Limb (tissue), 2 donors: ENCODE results near the gene SETBP1.

Experiments used
- DNase-seq, 2 donors: peaks; one replicate each; pipeline ENCODE4 v3.0.0-alpha.2; 2016; ENCODE audit errors: extremely low spot score in 2 of 2

Gene SETBP1

DNA sequence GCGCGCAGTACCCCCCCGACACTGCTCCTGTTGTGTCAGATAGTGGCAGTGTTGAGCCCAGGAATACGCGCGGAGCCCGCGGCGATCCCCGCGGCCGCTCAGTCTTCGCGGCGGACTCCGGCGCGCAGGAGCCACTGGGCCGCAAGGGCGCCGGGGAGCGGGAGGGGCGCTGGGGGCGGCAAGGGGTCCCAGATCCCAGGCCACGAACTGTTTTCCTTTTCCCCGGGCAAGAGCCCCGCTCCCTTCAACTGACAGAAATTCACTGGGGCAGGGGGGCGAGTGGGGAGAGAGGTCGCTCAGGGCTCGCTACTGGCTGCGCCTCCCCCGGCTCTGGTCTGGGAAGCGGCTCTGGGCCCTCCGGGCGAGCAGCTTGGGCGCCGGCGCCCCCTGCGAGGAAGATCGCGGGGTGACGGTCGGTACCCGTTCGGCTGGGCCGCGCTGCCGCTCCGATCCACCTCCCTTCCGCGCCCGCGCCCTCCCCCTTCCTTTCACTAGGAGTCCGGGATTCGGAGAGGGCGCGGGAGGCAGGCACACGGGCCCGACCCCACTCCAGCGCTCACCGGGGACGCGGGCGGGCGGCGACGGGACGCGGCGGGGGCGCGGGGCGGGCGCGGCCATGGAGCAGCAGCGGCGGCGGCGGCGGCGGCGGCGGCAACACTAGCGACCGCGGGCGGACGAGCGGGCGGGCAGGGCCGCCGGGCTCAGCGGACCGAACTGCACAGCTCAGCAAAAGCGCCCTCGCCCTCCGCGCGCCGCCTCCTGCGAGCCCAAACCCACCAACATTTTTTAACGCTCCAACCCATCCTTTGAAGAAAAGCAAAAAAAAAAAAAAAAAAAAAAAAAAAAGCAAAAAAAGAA is 1.4 kb upstream of the SETBP1 start:
- DNase-seq = peak; percentile 89 to 92

DNA sequence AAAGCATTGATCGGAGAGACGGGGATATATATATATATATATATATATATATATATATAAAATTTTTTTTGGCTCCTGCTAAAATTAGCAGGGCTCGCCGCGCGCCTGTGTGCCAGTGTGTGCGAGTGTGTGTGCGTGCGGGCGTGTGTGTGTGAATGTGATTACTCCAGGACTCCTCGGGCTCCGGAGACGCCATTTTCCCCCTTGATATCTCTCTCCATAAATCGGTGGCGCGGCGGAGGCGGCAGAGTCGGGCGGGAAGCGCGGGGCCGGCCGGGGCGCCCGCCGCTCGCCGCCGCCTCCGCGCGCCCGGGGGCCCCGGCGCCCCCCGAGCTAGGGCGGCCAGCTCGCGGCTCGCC is 795 bp upstream of the SETBP1 start:
- DNase-seq = peak; percentile 51 to 83

DNA sequence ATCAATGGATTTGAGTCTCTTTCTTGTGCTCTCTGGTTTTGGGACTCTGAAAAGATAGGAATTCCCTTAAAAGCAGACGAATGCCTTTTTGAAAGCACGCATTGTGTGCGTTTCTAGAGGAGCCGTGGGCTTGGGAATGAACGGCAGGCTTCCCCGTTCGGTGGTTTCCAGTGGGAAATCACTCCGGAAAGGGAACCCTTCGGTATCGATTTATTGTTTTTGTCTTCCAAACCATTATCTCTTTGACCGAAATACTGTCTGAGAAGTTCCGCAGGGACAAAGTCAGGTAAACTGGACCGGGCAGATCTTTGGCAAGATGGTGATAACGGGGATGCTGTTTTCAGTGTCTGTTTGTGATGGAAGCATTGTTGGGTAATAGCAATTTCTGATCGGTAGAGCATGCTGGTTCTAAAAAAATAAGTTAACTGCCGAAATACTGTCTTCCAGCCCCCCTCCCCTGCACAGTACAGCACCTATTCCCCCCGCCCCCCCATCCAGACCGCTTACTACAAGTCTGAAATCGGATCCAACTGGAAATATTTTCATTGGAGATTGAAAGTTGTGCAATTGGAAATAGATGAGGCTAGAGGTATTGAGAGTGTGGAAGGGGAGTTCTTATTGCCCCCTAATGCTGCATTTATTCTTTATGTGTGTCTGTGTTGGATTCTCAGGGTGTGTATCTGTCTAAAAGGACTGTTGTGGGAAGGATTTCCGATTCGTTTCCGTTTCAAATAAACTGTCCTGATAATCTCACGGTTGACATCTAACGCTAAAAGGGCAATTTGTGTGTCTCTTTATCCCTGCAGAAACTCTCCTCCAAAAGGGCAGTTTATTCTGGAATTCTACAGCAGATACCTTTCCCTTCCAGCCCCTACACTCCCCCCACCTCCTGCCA is 635 bp downstream of the SETBP1 start:
- peak in 1 of 2 donors; percentile 57 for DNase-seq

DNA sequence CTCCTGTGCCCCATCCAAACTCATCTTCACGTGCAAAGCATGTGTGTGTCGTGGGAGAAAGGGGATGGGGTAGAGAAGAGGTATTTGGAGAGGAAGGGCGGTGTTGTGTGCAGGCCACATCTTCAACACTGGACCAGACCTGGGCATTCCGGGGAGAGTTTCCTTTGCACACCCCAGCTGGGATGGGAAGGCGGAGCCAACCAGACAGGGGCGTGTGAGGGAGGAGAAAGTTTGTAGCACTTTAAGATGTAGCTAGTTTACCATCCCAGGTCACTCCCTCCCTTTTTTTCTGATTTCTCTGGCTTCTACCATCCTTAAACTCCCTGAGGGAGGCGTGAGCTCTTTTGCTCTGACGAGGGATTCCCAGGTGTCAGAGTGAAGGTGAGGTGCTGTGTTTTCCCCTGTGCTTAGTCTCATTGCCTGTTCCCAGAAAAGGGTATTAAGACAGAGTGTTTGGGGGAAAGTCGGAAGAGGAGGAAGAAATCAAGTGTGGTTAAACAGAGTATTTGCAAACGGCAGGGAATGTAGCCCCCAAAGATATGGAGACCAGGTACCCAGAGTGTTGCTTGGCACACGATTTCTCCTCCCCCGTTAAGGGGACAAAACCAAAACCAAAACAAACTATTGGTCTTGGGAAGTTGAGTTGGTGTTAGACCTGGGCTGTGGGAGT is 1.6 kb downstream of the SETBP1 start:
- DNase-seq = peak; percentile 49 to 63

DNA sequence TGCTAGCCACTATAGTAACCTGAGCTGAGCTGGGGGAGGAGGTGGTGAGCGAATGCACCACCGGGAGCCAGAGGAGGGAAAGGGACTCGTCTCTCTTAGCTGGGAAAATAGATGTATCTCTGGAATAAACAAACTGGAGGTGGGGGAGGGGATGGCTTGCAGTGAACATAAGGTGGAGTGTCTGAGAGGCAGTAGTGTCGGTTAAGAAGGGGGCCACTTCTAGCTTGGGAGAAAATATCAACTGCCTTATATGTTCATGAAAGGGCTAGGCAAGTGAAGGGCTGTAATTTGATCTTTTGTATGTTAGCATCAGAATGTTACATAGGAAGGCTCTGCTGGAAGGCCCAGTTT is 2.2 kb downstream of the SETBP1 start:
- peak; percentile 30 to 55 for DNase-seq

DNA sequence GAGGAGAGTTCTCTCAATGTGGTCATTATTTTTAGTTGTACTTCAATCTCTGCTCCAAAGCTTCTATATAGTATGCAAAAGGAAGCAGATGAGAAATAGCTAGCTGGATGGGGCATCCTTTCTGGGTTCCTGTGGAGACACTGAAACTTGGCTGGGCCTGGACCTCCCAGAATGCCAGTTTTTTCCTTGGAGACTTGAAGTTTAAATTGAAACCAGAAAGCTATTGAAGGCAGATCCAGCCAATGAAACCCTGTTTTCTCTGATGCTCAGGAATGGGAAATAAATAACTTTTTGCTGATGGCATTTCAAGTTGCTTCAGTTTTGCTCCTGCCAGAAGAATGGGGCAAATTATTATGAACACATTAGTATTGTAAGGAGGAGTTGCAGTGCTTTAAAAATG is 2.9 kb downstream of the SETBP1 start:
- DNase-seq = no peak

DNA sequence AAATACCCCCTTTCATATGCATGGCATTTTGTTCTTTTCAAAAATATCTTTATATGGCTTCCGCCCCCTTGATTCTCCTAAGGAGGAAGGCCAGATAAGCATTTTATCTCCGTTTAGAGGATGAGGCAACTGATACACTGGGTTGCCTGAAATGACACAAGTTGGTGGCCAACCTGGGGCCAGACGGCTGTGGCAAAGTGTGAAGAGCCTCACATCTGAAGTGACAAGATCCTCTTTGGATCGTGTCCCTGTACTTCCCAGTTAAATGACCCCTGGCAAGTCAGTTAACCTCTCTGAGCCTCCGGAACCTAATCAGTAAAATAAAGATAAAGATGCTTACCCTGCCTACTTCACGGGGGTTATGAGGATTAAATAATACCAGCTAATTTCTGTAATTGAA is 4.6 kb downstream of the SETBP1 start:
- DNase-seq = no peak

DNA sequence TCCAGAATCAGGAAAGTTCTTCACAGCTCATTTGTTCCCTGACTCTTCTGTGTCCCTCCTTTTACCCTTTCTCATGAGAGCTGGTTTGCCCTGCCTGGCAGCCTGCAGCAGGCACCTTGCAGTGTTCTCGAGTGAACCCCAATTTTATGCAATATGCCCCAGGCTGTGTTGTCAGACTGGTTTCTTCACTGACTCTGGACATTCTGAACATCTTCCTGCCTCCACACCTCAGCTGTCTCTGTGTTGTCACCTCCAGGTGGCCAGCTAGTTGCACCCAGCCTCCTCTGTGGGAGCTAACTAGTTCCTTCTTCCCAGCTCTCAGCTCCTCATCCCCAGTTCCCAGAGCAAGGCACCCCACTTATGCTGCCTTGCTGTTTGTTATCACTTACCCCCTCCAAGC is 5.5 kb downstream of the SETBP1 start:
- no peak for DNase-seq

DNA sequence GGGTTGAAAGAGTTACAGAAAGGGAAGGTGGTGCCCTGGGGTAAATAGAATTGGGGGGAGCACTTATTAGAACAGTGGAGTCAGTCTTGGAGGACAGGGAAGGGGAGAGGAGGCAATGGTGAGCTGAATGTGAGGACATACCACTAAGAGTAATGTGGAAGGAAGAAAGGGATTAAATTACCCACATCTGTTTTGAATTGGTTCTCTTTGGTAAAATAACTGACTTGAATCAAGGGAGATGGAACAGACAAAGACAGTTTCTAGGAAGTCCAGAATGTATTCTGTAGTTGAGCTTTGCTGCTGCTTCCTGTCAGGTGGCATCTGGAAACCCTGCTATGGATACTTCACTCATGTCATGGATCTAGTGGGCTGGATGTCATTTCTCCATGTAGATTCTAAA is 6.7 kb downstream of the SETBP1 start:
- DNase-seq = no peak

DNA sequence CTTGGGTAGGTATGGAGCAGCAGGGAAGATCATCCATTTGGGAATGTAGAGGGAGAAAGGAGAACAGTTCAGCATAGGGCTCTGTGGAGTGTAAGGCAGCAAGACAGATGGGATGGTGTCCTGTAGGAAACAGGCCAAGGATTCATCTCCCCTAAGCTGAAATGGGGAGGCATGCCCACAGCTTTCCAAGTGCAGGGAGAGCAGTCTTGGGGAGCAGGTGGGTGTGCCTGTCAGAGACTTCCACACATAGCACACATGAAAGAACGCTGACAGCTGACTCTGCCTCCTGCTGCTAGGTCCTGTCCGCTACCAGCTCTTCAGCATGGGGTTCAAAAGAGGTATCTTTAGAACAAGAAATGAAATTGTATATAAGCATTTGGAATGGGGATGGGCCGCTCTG is 9.0 kb downstream of the SETBP1 start:
- DNase-seq = no peak

DNA sequence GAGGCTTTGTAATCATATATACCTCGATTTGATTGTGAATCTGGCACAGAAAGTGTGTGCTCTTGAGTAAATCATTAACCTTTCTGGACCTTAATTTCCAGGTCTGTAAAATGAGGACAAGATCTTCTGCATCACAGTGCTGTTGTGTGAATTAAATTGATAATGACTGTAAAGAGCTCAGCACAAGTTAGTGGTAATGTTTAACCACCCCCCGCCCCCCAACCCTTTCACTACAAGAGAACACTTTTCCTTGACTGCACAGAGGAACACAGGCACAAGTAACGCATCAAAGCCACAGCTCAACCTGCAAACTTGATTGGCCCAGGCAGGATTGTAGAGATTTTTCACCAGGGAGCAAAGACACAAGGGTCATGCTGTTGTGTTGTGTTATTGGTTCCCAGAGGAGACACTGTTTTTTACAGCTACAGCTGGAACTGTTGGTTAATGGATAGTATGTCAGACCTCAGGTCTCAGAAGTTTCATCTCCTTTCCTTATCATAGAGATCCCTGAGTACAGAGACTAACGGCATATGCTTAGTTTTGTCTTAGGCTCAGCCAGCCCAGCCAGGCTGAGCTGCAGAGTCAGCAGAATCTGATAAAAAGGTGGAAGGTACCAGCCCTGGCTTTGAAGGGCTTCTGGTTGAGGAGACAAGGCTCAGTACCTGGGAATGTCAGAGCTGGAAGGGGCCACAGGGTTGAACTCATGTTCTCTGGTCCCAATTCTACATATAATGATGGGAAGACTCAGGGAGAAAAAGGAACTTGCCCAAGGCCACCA is 10.6 kb downstream of the SETBP1 start:
- DNase-seq = no peak

DNA sequence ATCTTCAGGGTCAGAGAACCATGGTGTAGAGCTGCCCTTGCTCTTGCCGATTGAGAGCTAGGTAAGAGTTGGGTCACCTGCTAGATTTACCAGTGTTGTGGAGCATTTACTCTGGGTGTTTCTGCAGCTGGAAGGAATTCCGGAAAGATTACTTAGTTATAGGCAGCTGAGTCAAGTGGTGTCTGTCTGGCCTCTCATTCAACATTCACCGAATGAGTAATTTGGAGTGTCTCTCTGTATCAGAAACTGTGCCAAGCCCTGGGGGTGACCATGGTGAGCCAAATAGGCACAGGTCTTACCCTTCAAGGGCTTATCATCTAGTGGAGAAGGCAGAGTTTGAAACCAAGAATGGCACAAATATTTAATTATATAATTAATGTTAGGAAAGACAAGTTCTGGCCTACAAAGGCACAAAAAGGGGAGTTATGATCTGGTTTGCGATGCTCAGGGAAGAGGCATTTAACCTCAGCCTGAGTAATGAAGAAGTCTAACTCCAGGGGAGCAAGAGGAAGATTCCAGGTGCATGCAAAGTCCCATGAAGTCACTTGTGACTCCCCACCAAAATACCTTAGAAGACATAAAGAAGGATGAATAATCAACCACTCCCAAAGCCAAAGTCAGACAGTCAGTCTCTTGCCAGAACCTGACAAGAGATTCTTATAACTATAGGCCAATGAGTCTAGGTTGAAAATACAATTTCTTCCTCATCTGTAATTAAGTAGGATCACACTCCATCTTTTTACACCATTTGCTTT is 12.5 kb downstream of the SETBP1 start:
- DNase-seq = no peak

DNA sequence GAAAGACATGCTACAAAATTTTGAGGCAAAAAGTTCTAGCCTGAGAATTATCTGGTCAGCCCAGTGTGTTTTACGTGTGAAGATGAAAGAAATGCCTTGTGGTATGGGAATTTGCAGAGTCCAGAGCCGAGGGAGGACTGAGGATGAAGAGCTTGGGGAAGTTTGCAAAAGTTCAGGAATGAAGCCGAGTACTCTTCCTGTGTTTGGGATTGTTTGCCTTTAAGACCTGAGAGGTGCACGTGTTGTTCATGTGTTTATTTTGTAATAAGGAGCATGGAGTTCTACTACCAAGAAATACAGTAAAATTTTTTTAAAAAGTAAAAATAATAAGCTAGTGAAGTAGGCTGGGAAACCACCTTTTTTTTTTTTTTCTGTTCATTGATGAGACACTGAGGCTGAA is 14.8 kb downstream of the SETBP1 start:
- DNase-seq = no peak

DNA sequence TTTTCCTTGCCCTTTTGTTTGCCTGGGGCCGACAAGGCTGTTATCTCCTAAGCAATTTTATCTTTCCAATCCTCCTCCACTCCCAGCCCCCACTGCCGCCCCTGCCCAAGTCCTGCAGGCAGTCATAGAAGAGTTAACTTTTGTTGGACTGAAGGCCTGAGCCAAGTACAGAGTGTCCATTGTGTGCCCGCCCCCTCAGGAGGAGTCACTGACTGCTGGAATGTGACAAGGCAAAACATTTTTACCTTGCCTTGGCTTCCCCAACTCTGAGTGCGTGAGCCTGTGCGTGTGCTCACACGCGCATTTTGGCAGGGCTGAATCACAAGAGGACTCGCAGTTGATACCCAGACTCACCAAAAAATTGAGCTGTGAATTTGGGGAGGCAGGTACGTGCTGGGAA is 16.2 kb downstream of the SETBP1 start:
- DNase-seq = no peak

DNA sequence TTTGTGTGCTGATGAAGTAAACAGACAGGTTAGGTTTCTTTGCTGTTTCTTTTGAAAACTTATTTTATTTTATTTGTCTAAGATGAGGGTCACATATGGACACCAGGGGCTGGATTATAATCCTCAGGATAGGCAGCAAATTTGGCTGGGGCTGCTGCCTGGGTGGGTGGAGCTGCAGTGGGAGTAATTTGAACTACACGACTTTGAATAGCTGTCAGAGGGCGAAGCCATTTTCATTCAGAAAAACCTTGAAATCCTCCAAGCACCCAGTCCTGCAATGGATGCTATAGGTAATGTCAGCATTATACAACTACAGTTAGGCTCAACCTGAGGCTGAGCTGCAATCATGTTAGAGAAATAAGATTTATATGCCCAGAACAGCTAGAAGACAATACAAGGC is 16.6 kb downstream of the SETBP1 start:
- no peak for DNase-seq

DNA sequence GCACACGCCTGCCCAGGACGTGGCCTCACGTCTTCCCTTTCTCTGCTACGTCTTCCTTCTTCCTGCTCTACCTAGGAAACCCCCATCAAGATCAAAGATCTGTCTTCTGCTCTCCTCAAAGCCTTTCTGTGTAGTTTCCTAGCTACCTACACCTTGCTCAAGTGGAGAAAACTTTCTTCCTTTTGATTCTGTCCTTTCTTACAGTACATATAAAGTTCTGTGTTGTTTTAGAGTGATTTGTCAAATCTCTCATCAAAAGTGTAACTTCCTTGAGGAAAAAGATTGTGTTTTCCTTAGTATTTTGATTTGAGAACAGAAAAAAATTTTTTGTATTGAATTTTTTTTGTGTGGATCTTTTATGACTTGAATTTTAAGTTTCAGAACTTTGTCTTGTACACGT is 17.8 kb downstream of the SETBP1 start:
- DNase-seq = no peak

DNA sequence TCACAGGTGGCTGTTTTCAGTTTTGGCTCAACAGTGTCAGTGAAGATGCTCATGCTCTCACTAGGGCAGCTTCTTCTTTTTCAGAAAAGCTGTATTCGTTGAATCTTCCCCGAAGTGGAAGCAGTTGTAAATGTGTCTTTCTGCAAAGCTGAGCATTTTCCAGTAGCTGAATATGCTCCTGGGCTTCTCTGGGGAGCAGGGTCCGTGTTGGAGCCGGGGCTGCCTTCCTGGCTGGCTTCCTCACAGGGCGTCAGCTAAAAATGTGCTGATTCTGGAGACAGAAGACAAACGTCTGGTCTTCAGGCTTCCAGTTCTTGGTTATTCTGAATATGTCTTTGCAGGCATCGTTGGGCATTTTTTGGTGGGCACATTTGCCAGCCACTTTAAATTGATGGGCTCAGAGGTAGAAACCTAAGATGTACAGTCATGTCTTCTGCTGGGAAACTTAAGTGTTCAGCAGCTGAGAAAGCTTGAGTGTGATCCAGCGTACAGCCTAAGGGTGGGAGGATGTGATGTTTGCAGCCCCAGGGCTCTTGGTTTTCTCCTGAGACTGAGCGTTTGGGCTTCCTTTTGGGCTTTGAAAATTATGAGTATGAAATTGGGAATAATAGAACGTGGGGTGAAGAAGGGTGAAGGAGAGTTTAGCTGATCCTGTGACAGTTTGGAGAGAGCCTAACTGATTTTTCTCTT is 19.0 kb downstream of the SETBP1 start:
- DNase-seq = no peak

DNA sequence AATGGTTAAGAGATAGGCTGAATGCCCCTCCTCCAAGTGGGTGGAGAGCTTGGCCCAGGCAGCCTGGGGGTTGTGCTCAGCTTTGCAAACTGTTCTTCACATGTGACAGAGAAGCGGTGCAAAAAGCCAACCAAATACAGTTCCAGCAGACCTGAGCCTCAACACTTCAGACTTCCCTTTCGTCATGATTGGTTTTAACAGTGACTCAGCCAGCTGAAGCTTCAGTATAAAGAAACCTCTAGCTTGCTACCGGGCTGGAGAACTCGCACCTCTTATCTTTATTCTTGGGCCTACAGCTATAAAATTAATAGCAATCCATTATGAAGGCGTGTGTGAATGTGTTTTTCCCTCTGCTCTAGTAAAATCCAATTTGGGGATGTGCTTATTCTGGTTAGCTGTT is 20.0 kb downstream of the SETBP1 start:
- DNase-seq = no peak

DNA sequence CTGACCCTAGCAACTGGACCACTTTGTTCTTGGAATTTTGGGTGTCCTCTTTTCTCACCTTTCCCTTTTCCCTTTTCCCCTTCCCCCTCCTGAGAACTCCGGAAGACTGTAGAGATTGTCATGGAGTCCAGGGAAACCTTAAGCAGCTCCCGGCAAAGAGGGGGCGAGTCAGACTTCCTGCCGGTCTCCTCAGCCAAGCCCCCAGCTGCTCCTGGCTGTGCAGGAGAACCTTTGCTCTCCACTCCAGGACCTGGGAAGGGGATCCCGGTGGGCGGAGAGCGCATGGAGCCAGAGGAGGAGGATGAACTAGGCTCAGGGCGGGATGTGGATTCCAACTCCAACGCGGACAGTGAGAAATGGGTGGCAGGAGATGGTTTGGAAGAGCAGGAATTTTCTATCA is 20.5 kb downstream of the SETBP1 start:
- DNase-seq = no peak

DNA sequence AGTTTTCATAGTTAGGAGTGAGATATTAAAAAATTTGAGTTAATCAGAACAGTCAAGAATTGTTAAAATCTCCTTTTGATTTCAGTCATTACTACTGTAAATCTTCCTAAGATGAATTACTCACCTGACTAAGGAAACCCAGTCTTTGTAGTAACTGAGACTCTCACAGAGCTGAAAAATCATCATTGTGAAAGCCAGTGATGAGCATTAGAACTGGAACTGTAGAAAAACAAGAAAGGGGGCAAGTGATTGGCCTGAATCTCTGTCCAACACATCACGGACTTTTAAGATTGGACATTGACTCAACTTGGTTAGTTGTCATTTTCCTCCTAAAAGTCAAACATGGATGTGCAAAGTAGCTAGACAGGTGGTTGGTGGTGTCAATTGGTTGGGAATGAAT is 21.9 kb downstream of the SETBP1 start:
- no peak for DNase-seq
